SKM-1 treated with dmso at 0.1 percent for 144 hours (cell line): ENCODE measurements around the gene DCDC2C.

Experiments used
- DNase-seq: peaks from one replicate; lab custom pipeline; 2025; ENCODE audit not compliant: unreplicated experiment; lab: John Stamatoyannopoulos, UW

DCDC2C gene

GRCh38 chr2:3876221-3876620 lies 172.8 kb downstream of the DCDC2C start:
- no peak for DNase-seq

- DNase-seq, result no peak
Measured at GRCh38 chr2:3876685-3877084, 173.3 kb downstream of the DCDC2C start.

- DNase-seq, result no peak
Measured at GRCh38 chr2:3885629-3886628, 182.6 kb downstream of the DCDC2C start.

- no peak for DNase-seq
Measured at GRCh38 chr2:3895021-3895420, 191.6 kb downstream of the DCDC2C start.
